ENCODE results near the gene COL4A1. TPM values are rescaled to one million over a fixed set of nuclear protein-coding genes. Genes with fewer than 3 reads are reported as not detected.

Gene COL4A1
- polyA plus RNA-seq, 1 donor (not counting 4 experiments of a cell fraction or from before 2014, with no cell fraction given): 22.3 TPM

DNA sequence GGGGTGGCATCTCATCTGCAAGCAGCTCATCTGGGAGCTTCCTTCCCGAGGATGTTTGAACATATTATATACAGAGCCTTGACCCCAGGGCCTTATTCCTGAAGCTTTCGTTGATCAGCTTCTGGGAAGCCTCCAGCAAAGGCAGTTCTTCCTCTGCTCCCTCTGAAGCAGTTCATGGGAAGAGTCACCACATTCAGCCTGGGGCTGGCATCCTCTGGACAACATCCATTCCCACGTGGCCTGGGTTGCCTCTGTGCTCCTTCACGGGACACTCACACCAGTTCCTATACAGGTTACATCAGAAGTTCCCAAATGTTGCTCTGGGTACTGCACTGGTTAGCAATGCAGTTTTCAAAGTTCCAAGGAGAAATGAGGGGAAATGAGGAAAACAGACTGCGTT lies 29.7 kb upstream of the COL4A1 start:
- H3K4me2 ChIP-seq (ENCODE audit: control insufficient read depth, extremely low read depth, insufficient read depth, low read depth, low read length): no peak overlapping the region
- H3K79me2 ChIP-seq (ENCODE audit: control insufficient read depth, insufficient read depth, low read length): peaks cover 57% of the 10 kb centered on the region
- FAIRE-seq (no peak), DNase-seq (ENCODE audit: low read depth, low spot score) (no peak)
- H3K9ac ChIP-seq (ENCODE audit: control insufficient read depth, extremely low read depth, insufficient read depth, low read length): no peak overlapping the region
- TF ChIP-seq EZH2 (IDR thresholded peaks at IDR 0.05; ENCODE audit: low read length): no peak
- TF ChIP-seq, protein P1, sequence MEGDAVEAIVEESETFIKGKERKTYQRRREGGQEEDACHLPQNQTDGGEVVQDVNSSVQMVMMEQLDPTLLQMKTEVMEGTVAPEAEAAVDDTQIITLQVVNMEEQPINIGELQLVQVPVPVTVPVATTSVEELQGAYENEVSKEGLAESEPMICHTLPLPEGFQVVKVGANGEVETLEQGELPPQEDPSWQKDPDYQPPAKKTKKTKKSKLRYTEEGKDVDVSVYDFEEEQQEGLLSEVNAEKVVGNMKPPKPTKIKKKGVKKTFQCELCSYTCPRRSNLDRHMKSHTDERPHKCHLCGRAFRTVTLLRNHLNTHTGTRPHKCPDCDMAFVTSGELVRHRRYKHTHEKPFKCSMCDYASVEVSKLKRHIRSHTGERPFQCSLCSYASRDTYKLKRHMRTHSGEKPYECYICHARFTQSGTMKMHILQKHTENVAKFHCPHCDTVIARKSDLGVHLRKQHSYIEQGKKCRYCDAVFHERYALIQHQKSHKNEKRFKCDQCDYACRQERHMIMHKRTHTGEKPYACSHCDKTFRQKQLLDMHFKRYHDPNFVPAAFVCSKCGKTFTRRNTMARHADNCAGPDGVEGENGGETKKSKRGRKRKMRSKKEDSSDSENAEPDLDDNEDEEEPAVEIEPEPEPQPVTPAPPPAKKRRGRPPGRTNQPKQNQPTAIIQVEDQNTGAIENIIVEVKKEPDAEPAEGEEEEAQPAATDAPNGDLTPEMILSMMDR (optimal IDR thresholded peaks at IDR 0.05 in 1 of 3, IDR thresholded peaks at IDR 0.05 in 1 of 3, conservative IDR thresholded peaks at IDR 0.05 in 1 of 3; ENCODE audit: extremely low read depth in 1 of 3, insufficient read depth in 2 of 3, low read length in 3 of 3): no peak
- H3K4me3 ChIP-seq (ENCODE audit: control insufficient read depth in 2 of 3, extremely low read depth in 1 of 3, insufficient read depth in 2 of 3, low read depth in 1 of 3, low read length in 3 of 3): no peak overlapping the region
- no peak overlapping the region for H2AFZ ChIP-seq (ENCODE audit: control insufficient read depth, low read length)
- no peaks in the 10 kb centered on the region for H4K20me1 ChIP-seq (ENCODE audit: control insufficient read depth, extremely low read depth, insufficient read depth, low read length)
- dilution Hi-C loops (cut with MboI; ENCODE audit: extremely low pct_ligation_motif_present, low sequenced_read_pairs): no loop called here
- H3K36me3 ChIP-seq (ENCODE audit: control insufficient read depth in 2 of 2, extremely low read depth in 1 of 2, insufficient read depth in 2 of 2, low read length in 2 of 2): peaks cover 0 to 7% of the 10 kb centered on the region in 2 experiments
- no peak overlapping the region for H3K27ac ChIP-seq (ENCODE audit: control insufficient read depth, insufficient read depth, low read length)
- no peaks in the 10 kb centered on the region for H3K9me3 ChIP-seq (ENCODE audit: control insufficient read depth, low read depth, low read length)
- peaks cover 20% of the 10 kb centered on the region for H3K4me1 ChIP-seq (ENCODE audit: control insufficient read depth, extremely low read depth, insufficient read depth, low read length)
- H3K9me1 ChIP-seq (ENCODE audit: control insufficient read depth, extremely low read depth, insufficient read depth, low read length): no peaks in the 10 kb centered on the region
- no peaks in the 10 kb centered on the region for H3K27me3 ChIP-seq (ENCODE audit: control insufficient read depth, extremely low read depth, insufficient read depth, low read length)

- H3K4me3 ChIP-seq (ENCODE audit: control insufficient read depth in 2 of 3, extremely low read depth in 1 of 3, insufficient read depth in 2 of 3, low read depth in 1 of 3, low read length in 3 of 3): no peak overlapping the region
- no peak overlapping the region for H3K9ac ChIP-seq (ENCODE audit: control insufficient read depth, extremely low read depth, insufficient read depth, low read length)
- H3K9me1 ChIP-seq (ENCODE audit: control insufficient read depth, extremely low read depth, insufficient read depth, low read length): no peaks in the 10 kb centered on the region
- no peaks in the 10 kb centered on the region for H4K20me1 ChIP-seq (ENCODE audit: control insufficient read depth, extremely low read depth, insufficient read depth, low read length)
- no peak overlapping the region for H3K27ac ChIP-seq (ENCODE audit: control insufficient read depth, insufficient read depth, low read length)
- DNase-seq (ENCODE audit: low read depth, low spot score): no peak
- dilution Hi-C loops (cut with MboI; ENCODE audit: extremely low pct_ligation_motif_present, low sequenced_read_pairs): no loop called here
- no peak overlapping the region for H3K4me2 ChIP-seq (ENCODE audit: control insufficient read depth, extremely low read depth, insufficient read depth, low read depth, low read length)
- H3K9me3 ChIP-seq (ENCODE audit: control insufficient read depth, low read depth, low read length): no peaks in the 10 kb centered on the region
- no peak for FAIRE-seq
- H3K79me2 ChIP-seq (ENCODE audit: control insufficient read depth, insufficient read depth, low read length): peaks cover 57% of the 10 kb centered on the region
- TF ChIP-seq, protein P1 (optimal IDR thresholded peaks at IDR 0.05 in 1 of 3, IDR thresholded peaks at IDR 0.05 in 1 of 3, conservative IDR thresholded peaks at IDR 0.05 in 1 of 3; ENCODE audit: extremely low read depth in 1 of 3, insufficient read depth in 2 of 3, low read length in 3 of 3): no peak
- TF ChIP-seq EZH2 (IDR thresholded peaks at IDR 0.05; ENCODE audit: low read length): no peak
- peaks cover 0 to 7% of the 10 kb centered on the region in 2 experiments for H3K36me3 ChIP-seq (ENCODE audit: control insufficient read depth in 2 of 2, extremely low read depth in 1 of 2, insufficient read depth in 2 of 2, low read length in 2 of 2)
- H2AFZ ChIP-seq (ENCODE audit: control insufficient read depth, low read length): no peak overlapping the region
- H3K4me1 ChIP-seq (ENCODE audit: control insufficient read depth, extremely low read depth, insufficient read depth, low read length): peaks cover 20% of the 10 kb centered on the region
- H3K27me3 ChIP-seq (ENCODE audit: control insufficient read depth, extremely low read depth, insufficient read depth, low read length): no peaks in the 10 kb centered on the region
Measured at GRCh38 chr13:110336108-110336507, 29.2 kb upstream of the COL4A1 start.

All from keratinocyte (primary cell).